HL-60 (cell line): ENCODE measurements around the gene SCGB1D1.

Source experiments
- CTCF ChIP-seq: IDR thresholded peaks from one replicate; pipeline ENCODE4 v1.5.1; 2011; ENCODE audit warnings: low read length, control low read depth, inconsistent platforms; ENCODE audit not compliant: insufficient read depth
- POLR2AphosphoS5 ChIP-seq: IDR thresholded peaks from 2 replicates; pipeline ENCODE4 v1.6.1; 2012; ENCODE audit warnings: low read depth
- TF ChIP-seq, protein P1 (sequence below): IDR thresholded peaks from 2 replicates; pipeline ENCODE4 v1.6.1; 2012; ENCODE audit warnings: low read depth; ENCODE audit not compliant: insufficient replicate concordance

- no peak for TF ChIP-seq CTCF
- TF ChIP-seq, protein P1, sequence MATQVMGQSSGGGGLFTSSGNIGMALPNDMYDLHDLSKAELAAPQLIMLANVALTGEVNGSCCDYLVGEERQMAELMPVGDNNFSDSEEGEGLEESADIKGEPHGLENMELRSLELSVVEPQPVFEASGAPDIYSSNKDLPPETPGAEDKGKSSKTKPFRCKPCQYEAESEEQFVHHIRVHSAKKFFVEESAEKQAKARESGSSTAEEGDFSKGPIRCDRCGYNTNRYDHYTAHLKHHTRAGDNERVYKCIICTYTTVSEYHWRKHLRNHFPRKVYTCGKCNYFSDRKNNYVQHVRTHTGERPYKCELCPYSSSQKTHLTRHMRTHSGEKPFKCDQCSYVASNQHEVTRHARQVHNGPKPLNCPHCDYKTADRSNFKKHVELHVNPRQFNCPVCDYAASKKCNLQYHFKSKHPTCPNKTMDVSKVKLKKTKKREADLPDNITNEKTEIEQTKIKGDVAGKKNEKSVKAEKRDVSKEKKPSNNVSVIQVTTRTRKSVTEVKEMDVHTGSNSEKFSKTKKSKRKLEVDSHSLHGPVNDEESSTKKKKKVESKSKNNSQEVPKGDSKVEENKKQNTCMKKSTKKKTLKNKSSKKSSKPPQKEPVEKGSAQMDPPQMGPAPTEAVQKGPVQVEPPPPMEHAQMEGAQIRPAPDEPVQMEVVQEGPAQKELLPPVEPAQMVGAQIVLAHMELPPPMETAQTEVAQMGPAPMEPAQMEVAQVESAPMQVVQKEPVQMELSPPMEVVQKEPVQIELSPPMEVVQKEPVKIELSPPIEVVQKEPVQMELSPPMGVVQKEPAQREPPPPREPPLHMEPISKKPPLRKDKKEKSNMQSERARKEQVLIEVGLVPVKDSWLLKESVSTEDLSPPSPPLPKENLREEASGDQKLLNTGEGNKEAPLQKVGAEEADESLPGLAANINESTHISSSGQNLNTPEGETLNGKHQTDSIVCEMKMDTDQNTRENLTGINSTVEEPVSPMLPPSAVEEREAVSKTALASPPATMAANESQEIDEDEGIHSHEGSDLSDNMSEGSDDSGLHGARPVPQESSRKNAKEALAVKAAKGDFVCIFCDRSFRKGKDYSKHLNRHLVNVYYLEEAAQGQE: no peak
- TF ChIP-seq POLR2AphosphoS5: no peak
Measured at GRCh38 chr11:62202910-62203309, 12.9 kb downstream of the SCGB1D1 start.
